SK-N-SH (cell line): ENCODE data around the gene ANKS6. TPM values are rescaled to one million over a fixed set of nuclear protein-coding genes. Genes with fewer than 3 reads are reported as not detected.

ENCODE experiments used
- CTCF ChIA-PET: fragments of 300-600, 350-600 bp; formaldehyde crosslinking; extraction: SDS; loops from one replicate; lab custom pipeline; 2021; lab: Yijun Ruan, JAX
- POLR2A ChIA-PET: fragments of 350-600 bp; sonication (Branson Sonifier 250); formaldehyde crosslinking; extraction: SDS; loops from one replicate; lab custom pipeline; 2020; ENCODE audit warnings: antibody characterized with exemption, inconsistent platforms; lab: Yijun Ruan, JAX
- DNase-seq: peaks from one replicate; pipeline ENCODE4 v3.0.0; 2012
- H2AFZ ChIP-seq: fragments of 200-600 bp; sonication (generic); 2 replicates; pipeline ENCODE4 v1.8.1; 2016; ENCODE audit warnings: antibody characterized with exemption, mild to moderate bottlenecking, low read depth
- H3F3A ChIP-seq: fragments of 200-600 bp; sonication (generic); replicated peaks from 2 replicates; pipeline ENCODE3; 2016; ENCODE audit warnings: antibody characterized with exemption, mild to moderate bottlenecking; ENCODE audit not compliant: insufficient read depth
- H3K27ac ChIP-seq, 2 experiments: fragments of 200-500 bp in 1 of 2; fragments of 200-600 bp in 1 of 2; sonication (Bioruptor generic) in 1 of 2; sonication (generic), shearing (Covaris generic) in 1 of 2; 2 replicates each; pipeline versions ENCODE4 v1.5.1 to v1.6.1; 2014 to 2016; ENCODE audit warnings: low read depth in 2 of 2, inconsistent platforms in 1 of 2, low read length in 1 of 2, mild to moderate bottlenecking in 1 of 2, mixed read lengths in 1 of 2
- H3K27me3 ChIP-seq: fragments of 200-600 bp; sonication (generic), shearing (Covaris generic); 2 replicates; pipeline ENCODE4 v1.6.1; 2016; ENCODE audit warnings: mixed run types; ENCODE audit not compliant: insufficient read depth
- H3K36me3 ChIP-seq, 2 experiments: fragments of 200-500 bp in 1 of 2; fragments of 200-600 bp in 1 of 2; sonication (Bioruptor generic) in 1 of 2; sonication (generic) in 1 of 2; replicated peaks in 1 of 2; 2 replicates each; pipeline versions ENCODE3 to v1.5.1; 2014 to 2016; ENCODE audit warnings: low read length in 1 of 2, mild to moderate bottlenecking in 1 of 2; ENCODE audit not compliant: insufficient read depth in 2 of 2, control insufficient read depth in 1 of 2
- H3K4me1 ChIP-seq, 2 experiments: fragments of 200-500 bp in 1 of 2; fragments of 200-600 bp in 1 of 2; sonication (Bioruptor generic) in 1 of 2; sonication (generic), shearing (Covaris generic) in 1 of 2; 2 replicates each; pipeline versions ENCODE4 v1.5.1 to v1.6.1; 2014 to 2016; ENCODE audit warnings: low read depth in 1 of 2, low read length in 1 of 2, mixed run types in 1 of 2; ENCODE audit not compliant: insufficient read depth in 2 of 2, control insufficient read depth in 1 of 2
- H3K4me2 ChIP-seq: fragments of 200-600 bp; sonication (generic), shearing (Covaris generic); 2 replicates; pipeline ENCODE4 v1.6.1; 2017; ENCODE audit warnings: mixed run types
- H3K4me3 ChIP-seq, 2 experiments: fragments of 200-500 bp in 1 of 2; fragments of 200-600 bp in 1 of 2; sonication (Bioruptor generic) in 1 of 2; sonication (generic), shearing (Covaris generic) in 1 of 2; 2 replicates each; pipeline versions ENCODE4 v1.5.1 to v1.8.1; 2014 to 2016; ENCODE audit warnings: low read depth in 2 of 2, inconsistent platforms in 1 of 2, low read length in 1 of 2, mild to moderate bottlenecking in 1 of 2, mixed read lengths in 1 of 2, moderate library complexity in 1 of 2
- H3K79me2 ChIP-seq: fragments of 200-600 bp; sonication (generic); 2 replicates; pipeline ENCODE4 v1.8.1; 2017; ENCODE audit warnings: mild to moderate bottlenecking; ENCODE audit not compliant: insufficient read depth
- H3K9ac ChIP-seq: fragments of 200-600 bp; sonication (generic); 2 replicates; pipeline ENCODE4 v1.6.1; 2017; ENCODE audit warnings: mixed run types
- H3K9me2 ChIP-seq: fragments of 200-600 bp; sonication (generic); 2 replicates; pipeline ENCODE4 v1.6.1; 2017; ENCODE audit warnings: mixed run types
- H3K9me3 ChIP-seq: fragments of 200-600 bp; sonication (generic); 2 replicates; pipeline ENCODE4 v1.6.1; 2017; ENCODE audit warnings: mixed run types, mild to moderate bottlenecking, moderate library complexity
- H4K20me1 ChIP-seq: fragments of 200-600 bp; sonication (generic); 2 replicates; pipeline ENCODE4 v1.6.1; 2017; ENCODE audit warnings: mild to moderate bottlenecking, mixed run types; ENCODE audit not compliant: insufficient read depth
- CHD2 ChIP-seq: fragments of 150-350 bp; IDR thresholded peaks from 2 replicates; pipeline ENCODE4 v1.6.1; 2018; ENCODE audit warnings: low read length; ENCODE audit not compliant: partially characterized antibody
- GABPA ChIP-seq: IDR thresholded peaks from 2 replicates; pipeline ENCODE4 v1.4.0; 2012; ENCODE audit warnings: low read depth, mild to moderate bottlenecking
- GATA2 ChIP-seq: sonication (generic); formaldehyde crosslinking; IDR thresholded peaks from 2 replicates; pipeline ENCODE4 v1.5.0; 2020; ENCODE audit warnings: mild to moderate bottlenecking, missing genetic modification reagents
- JUND ChIP-seq: IDR thresholded peaks from 2 replicates; pipeline ENCODE4 v1.4.0; 2012
- MEF2A ChIP-seq: IDR thresholded peaks from 2 replicates; pipeline ENCODE4 v1.4.0; 2012; ENCODE audit warnings: low read depth, borderline replicate concordance
- RFX5 ChIP-seq: IDR thresholded peaks from 2 replicates; pipeline ENCODE4 v1.6.1; 2012; ENCODE audit warnings: mild to moderate bottlenecking, improper control_type of control experiment, low read length
- RXRA ChIP-seq: IDR thresholded peaks from 2 replicates; pipeline ENCODE4 v1.4.0; 2012; ENCODE audit warnings: low read depth, mild to moderate bottlenecking, borderline replicate concordance
- SIN3A ChIP-seq: IDR thresholded peaks from 2 replicates; pipeline ENCODE4 v1.6.1; 2012; ENCODE audit warnings: low read depth, mild to moderate bottlenecking, low read length, moderate library complexity, borderline replicate concordance
- TEAD4 ChIP-seq: IDR thresholded peaks from 2 replicates; pipeline ENCODE4 v1.4.0; 2012; ENCODE audit warnings: mild to moderate bottlenecking, borderline replicate concordance; ENCODE audit not compliant: insufficient read depth
- USF2 ChIP-seq: fragments of 150-350 bp; IDR thresholded peaks from 2 replicates; pipeline ENCODE4 v1.6.1; 2017; ENCODE audit warnings: antibody characterized with exemption, low read length, low read depth, borderline replicate concordance
- WGBS: methylation state at CpG from one replicate; pipeline ENCODE4 v1.1.6; 2017; ENCODE audit warnings: low lambda C conversion rate; 5-methylcytosine and 5-hydroxymethylcytosine counted together
- polyA plus RNA-seq, 3 experiments: library from polyadenylated mRNA; depleted of rRNA; stranded (reverse); fragments of >200 nt; gene quantifications; 2 replicates each; pipeline ENCODE4 v1.2.3, GENCODE V29; 2012
- TF ChIP-seq, protein P1 (sequence below): IDR thresholded peaks from 2 replicates; pipeline ENCODE4; 2012
- TF ChIP-seq, protein P2 (sequence below): fragments of 150-350 bp; IDR thresholded peaks from 2 replicates; pipeline ENCODE4 v1.6.1; 2016; ENCODE audit warnings: mild to moderate bottlenecking, low read depth, low read length
- TF ChIP-seq, protein P3 (sequence below): IDR thresholded peaks from 2 replicates; pipeline ENCODE4 v1.4.0; 2012; ENCODE audit warnings: low read depth, borderline replicate concordance
- TF ChIP-seq, protein P4 (sequence below): IDR thresholded peaks from 2 replicates; pipeline ENCODE4 v1.4.0; 2012; ENCODE audit warnings: low read depth
- TF ChIP-seq, protein P5 (sequence below): IDR thresholded peaks from 2 replicates; pipeline ENCODE4 v1.6.1; 2012; ENCODE audit warnings: mild to moderate bottlenecking, low read depth, low read length, moderate library complexity

Gene ANKS6
- polyA plus RNA-seq, 1 of the 3 experiments (the other 2 are of a cell fraction) = 29.3 TPM

- CTCF ChIA-PET = interaction anchor here (0.9 to 2.2 kb wide), 6 partner anchors 9 to 1522 kb away, joined by 3 to 11 read pairs (median 3); no protein-coding TSS in a partner anchor
- peaks cover 0 to 11% of the 10 kb centered on the region in 2 experiments; a peak in 1 of 4 replicates for H3K4me1 ChIP-seq
These were observed 5.6 kb upstream of the ANKS6 start for GRCh38 chr9:98801969-98802371.

GRCh38 chr9:98801561-98801960, 5.2 kb upstream of the ANKS6 start:
- Histone ChIP-seq H3K36me3 (no peaks in the 10 kb centered on the region), H2AFZ (no peak overlapping the region), H3K9ac (no peak overlapping the region), H3F3A (no peaks in the 10 kb centered on the region), H3K27me3 (peaks cover 20% of the 10 kb centered on the region; the same call in 1 of the 2 replicates), H3K27ac (no peak overlapping the region), H3K4me2 (no peak overlapping the region), H3K4me3 (no peak overlapping the region), H3K9me2 (no peaks in the 10 kb centered on the region), H4K20me1 (no peaks in the 10 kb centered on the region), H3K4me1 (peaks cover 0 to 10% of the 10 kb centered on the region in 2 experiments; a peak in 1 of 4 replicates), H3K79me2 (no peaks in the 10 kb centered on the region), H3K9me3 (no peaks in the 10 kb centered on the region)
- POLR2A ChIA-PET = no interaction called here
- WGBS = 88% methylated on average over 1 of the region's 1 CpG
- CTCF ChIA-PET = interaction anchor here (0.9 to 2.2 kb wide), 6 partner anchors 8 to 1522 kb away, joined by 3 to 11 read pairs (median 3); no protein-coding TSS in a partner anchor
- no peak for DNase-seq
- TF ChIP-seq GATA2 (CRISPR knock-in tag) (no peak), GABPA (no peak), SIN3A (no peak), TEAD4 (no peak), RFX5 (no peak), MEF2A (no peak), RXRA (no peak), JUND (no peak), CHD2 (no peak)
- TF ChIP-seq, protein P1, sequence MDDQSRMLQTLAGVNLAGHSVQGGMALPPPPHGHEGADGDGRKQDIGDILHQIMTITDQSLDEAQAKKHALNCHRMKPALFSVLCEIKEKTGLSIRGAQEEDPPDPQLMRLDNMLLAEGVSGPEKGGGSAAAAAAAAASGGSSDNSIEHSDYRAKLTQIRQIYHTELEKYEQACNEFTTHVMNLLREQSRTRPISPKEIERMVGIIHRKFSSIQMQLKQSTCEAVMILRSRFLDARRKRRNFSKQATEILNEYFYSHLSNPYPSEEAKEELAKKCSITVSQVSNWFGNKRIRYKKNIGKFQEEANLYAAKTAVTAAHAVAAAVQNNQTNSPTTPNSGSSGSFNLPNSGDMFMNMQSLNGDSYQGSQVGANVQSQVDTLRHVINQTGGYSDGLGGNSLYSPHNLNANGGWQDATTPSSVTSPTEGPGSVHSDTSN = no peak
- TF ChIP-seq, protein P2, sequence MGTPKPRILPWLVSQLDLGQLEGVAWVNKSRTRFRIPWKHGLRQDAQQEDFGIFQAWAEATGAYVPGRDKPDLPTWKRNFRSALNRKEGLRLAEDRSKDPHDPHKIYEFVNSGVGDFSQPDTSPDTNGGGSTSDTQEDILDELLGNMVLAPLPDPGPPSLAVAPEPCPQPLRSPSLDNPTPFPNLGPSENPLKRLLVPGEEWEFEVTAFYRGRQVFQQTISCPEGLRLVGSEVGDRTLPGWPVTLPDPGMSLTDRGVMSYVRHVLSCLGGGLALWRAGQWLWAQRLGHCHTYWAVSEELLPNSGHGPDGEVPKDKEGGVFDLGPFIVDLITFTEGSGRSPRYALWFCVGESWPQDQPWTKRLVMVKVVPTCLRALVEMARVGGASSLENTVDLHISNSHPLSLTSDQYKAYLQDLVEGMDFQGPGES = no peak
- TF ChIP-seq, protein P3, sequence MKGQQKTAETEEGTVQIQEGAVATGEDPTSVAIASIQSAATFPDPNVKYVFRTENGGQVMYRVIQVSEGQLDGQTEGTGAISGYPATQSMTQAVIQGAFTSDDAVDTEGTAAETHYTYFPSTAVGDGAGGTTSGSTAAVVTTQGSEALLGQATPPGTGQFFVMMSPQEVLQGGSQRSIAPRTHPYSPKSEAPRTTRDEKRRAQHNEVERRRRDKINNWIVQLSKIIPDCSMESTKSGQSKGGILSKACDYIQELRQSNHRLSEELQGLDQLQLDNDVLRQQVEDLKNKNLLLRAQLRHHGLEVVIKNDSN = no peak

More at GRCh38 chr9:98801969-98802371, 5.6 kb upstream of the ANKS6 start:
- Histone ChIP-seq H4K20me1 (no peaks in the 10 kb centered on the region), H3K36me3 (no peaks in the 10 kb centered on the region), H2AFZ (no peak overlapping the region), H3K27ac (no peak overlapping the region), H3K9me3 (no peaks in the 10 kb centered on the region), H3K79me2 (no peaks in the 10 kb centered on the region), H3F3A (no peaks in the 10 kb centered on the region), H3K4me3 (no peak overlapping the region), H3K27me3 (peaks cover 20% of the 10 kb centered on the region; the same call in 1 of the 2 replicates), H3K9me2 (no peaks in the 10 kb centered on the region), H3K9ac (no peak overlapping the region), H3K4me2 (no peak overlapping the region)
- no peak for TF ChIP-seq USF2
- TF ChIP-seq SIN3A = no peak
- TF ChIP-seq, protein P4, sequence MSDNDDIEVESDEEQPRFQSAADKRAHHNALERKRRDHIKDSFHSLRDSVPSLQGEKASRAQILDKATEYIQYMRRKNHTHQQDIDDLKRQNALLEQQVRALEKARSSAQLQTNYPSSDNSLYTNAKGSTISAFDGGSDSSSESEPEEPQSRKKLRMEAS = no peak
- no peak for TF ChIP-seq CHD2
- TF ChIP-seq, protein P5, sequence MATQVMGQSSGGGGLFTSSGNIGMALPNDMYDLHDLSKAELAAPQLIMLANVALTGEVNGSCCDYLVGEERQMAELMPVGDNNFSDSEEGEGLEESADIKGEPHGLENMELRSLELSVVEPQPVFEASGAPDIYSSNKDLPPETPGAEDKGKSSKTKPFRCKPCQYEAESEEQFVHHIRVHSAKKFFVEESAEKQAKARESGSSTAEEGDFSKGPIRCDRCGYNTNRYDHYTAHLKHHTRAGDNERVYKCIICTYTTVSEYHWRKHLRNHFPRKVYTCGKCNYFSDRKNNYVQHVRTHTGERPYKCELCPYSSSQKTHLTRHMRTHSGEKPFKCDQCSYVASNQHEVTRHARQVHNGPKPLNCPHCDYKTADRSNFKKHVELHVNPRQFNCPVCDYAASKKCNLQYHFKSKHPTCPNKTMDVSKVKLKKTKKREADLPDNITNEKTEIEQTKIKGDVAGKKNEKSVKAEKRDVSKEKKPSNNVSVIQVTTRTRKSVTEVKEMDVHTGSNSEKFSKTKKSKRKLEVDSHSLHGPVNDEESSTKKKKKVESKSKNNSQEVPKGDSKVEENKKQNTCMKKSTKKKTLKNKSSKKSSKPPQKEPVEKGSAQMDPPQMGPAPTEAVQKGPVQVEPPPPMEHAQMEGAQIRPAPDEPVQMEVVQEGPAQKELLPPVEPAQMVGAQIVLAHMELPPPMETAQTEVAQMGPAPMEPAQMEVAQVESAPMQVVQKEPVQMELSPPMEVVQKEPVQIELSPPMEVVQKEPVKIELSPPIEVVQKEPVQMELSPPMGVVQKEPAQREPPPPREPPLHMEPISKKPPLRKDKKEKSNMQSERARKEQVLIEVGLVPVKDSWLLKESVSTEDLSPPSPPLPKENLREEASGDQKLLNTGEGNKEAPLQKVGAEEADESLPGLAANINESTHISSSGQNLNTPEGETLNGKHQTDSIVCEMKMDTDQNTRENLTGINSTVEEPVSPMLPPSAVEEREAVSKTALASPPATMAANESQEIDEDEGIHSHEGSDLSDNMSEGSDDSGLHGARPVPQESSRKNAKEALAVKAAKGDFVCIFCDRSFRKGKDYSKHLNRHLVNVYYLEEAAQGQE = no peak
- no peak for TF ChIP-seq JUND
- no peak for DNase-seq
- POLR2A ChIA-PET = no interaction called here
- WGBS = 50% methylated on average over 1 of the region's 1 CpG
